CD1c-positive myeloid dendritic cell (primary cell): Measurements from ENCODE around the gene DNM3.
A peak's percentile ranks its signal among the peaks of the same experiment; 100 is the strongest.

ENCODE experiments used
- DNase-seq: peaks from one replicate; pipeline ENCODE4 v3.0.0-alpha.2; 2016; ENCODE audit errors: extremely low spot score

Gene DNM3

DNA sequence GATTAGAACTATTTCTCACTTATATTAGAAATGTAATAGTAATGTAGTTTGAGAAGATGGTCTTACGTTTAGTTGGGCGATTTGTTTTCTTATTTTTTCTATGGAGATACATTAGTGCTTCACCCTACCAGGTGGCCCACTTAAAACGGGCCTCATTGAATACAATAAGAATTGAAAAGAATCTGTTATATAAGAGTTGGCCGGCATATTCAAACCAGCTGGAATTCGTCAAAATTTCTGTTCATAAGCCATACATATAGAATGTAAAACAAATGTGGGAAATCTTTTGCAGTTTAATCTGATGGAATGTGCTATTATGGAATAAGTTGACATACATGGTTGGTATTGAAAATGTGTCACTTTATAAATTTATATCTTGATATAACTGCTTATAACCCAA is 482.8 kb downstream of the DNM3 start:
- DNase-seq, result no peak

GRCh38 chr1:172324761-172325160 is 483.5 kb downstream of the DNM3 start:
- no peak for DNase-seq

DNA sequence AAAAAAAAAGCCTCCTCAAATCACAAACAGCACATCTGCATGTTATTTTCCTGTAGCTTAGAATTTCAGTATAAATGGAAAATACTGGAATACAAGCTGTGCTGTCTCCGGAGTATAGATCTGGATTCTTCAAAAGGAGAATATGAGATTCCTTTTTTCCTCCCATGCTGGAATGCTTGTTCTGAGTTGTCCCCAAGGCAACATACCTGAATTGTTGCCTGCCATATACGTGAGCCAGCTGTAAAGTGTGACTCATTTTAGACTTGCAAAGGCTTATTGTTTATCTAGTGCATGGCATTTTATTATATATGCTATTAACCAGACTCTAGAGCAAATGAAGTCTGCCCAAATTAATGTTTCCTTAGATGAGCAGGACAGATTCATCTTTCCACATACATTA is 484.2 kb downstream of the DNM3 start:
- no peak for DNase-seq

DNA sequence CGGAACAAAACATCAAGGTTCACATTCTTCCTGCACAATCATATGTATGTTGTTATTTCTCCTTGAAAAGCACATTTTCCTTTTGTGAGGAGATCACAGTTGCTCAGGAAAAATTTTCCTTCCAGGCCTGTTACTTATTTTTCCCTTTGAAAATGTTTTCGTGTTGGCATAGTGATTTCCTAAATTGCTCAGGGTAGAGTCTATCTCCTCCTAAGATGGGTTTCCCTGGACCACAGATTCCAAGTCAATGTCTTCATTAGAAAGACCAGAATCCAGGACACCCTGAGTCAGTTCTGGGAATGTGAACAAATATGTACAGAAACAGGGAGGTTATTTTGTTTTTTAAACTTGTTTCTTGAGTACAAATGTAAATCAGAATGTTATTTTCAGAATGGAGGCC is 484.8 kb downstream of the DNM3 start:
- no peak for DNase-seq

- no peak for DNase-seq
Observed at GRCh38 chr1:172328266-172328665, 487.0 kb downstream of the DNM3 start.

GRCh38 chr1:172332230-172332629 is 490.9 kb downstream of the DNM3 start:
- no peak for DNase-seq

GRCh38 chr1:172335377-172335776 is 494.1 kb downstream of the DNM3 start:
- no peak for DNase-seq

- DNase-seq, result no peak
Observed at GRCh38 chr1:172338295-172338735, 497.0 kb downstream of the DNM3 start.

GRCh38 chr1:172339842-172340241 is 498.5 kb downstream of the DNM3 start:
- DNase-seq, result no peak

DNA sequence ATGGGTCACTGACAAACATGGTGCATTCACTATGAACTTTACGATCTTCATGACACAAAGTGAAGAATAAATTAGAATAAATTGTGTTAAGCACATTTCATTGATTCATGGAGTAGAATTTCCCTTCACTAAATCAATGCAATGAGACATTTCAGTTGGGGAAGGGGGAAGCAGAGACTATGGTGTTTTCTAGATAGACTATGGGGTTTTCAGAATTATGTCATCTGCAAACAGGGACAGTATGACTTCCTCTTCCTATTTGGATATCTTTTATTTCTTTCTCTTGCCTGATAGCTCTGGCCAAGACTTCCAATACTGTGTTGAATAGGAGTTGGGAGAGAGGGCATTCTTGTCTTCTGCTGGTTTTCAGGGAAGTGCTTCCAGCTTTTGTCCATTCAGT is 499.2 kb downstream of the DNM3 start:
- DNase-seq, result peak; percentile 30

DNA sequence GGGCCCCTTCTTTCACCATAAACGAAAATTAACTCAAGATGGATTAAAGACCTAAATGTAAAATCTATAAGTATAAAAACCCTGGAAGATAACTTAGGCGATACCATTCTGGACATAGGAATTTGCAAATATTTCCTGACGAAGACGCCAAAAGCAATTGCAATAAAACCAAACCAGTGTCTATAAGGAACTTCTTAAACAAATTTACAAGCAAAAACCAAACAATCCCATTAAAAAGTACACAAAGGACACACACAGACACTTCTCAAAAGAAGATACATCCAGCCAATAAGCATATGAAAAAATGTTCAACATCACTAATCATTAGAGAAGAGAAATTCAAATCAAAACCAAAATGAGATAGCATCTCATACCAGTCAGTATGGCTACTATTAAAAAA is 500.4 kb downstream of the DNM3 start:
- DNase-seq, result no peak

- DNase-seq, result peak; percentile 65
Observed at GRCh38 chr1:172342584-172343239, 501.4 kb downstream of the DNM3 start.

DNA sequence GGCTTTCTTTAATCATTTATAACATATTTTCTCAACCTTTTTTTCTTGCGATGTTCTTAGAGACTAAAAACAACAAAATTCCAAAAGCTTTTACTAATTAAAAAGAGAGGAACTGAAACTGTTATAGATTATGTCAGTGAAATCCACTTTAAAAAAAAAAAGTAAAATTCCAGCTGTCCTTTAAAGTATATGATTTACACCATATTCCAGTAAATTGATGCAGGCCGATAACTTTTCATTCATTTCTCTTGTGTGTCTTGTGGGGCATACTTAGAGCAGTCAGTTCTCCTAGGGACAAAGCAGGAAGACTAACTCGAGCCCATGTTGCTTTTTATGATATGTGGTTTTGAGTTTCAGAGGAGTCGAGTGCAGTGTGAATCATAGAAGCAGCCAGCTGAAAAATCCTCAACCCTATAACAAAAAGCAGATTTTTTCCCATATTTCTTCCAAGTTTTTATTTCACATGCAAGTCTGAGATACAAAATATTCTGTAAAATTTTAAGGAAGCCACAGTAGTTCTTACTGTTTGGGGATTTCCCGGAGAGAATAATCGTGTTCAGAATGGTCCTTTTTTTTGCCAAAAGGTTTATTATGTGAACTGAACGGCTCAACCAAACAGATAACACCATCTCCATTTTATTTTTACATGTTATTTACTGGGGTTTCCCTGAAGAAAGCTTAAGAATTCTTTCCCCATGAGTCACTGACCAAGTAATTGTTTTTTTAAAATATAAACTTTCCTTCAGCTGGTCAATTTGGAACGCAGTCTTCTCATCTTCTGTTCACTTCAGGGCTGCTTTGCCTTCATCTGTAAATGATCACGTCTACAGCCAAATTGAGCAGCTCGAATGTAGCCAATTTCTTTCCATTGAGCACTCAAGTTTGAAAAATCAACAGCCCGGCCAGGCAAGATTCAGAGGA is 502.2 kb downstream of the DNM3 start:
- peak; percentile 17 for DNase-seq

- no peak for DNase-seq
Observed at GRCh38 chr1:172344444-172344843, 503.1 kb downstream of the DNM3 start.

DNA sequence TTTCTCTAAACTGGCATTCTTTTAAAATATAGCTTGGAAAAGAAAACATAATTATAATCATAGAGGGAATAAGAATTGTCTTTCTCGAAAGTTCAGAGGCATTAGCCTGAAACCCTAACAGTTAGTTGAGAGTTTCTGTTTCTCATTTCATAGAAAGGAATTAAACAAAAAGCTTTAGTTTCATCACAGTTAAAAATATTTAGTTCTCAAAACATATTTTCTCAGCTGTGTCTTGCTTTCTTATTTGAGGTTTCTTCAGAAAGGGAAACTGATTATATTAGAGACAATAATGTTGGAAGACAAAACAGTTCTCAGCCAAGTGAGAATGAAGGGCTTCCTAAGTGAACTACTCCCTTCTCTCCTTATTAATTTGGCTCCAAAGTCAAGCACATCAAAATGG is 503.8 kb downstream of the DNM3 start:
- DNase-seq, result no peak

- DNase-seq, result no peak
Observed at GRCh38 chr1:172347416-172347815, 506.1 kb downstream of the DNM3 start.

- DNase-seq, result no peak
Observed at GRCh38 chr1:172350856-172351255, 509.6 kb downstream of the DNM3 start.

DNA sequence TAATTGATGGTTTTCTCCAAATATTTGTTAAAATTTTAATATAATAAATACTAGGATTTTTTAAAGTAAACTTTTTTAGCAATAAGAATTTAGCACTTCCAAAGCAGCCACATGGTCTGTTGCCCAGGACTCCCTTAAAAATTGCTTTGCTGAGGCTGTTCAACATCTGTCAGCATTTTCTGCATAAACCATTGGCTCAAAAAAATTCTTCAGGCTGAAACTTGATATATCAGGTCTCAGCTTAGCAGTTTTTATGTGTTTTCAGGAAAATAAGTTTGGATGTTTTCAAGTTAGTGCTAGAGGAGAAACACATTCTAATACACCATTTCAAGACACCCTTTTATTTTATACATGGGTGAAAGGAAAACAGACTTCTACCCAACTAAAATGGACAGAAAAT is 510.0 kb downstream of the DNM3 start:
- DNase-seq, result no peak

GRCh38 chr1:172351754-172352161 is 510.5 kb downstream of the DNM3 start:
- no peak for DNase-seq

- no peak for DNase-seq
Observed at GRCh38 chr1:172352435-172352834, 511.1 kb downstream of the DNM3 start.

GRCh38 chr1:172354291-172355274 is 513.3 kb downstream of the DNM3 start:
- DNase-seq, result no peak

DNA sequence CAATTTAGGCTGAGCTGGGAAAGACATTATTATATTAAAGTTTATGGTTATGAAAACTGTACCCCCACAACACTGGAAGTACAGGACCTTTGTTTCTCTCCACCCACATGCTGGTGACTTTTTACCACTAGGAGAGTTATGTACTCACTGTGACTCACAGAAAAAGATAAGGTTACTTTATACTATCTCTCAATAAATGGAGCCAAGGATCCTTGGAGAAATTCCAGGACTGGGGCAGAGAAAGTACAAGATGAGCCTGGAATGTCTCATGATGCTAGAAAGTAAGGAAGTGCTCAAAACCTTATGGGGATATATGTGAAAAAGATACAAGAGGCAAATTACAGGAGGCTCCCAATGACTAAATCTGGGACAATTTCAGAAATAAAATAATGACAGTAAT is 515.3 kb downstream of the DNM3 start:
- DNase-seq, result no peak
